Right lobe of liver (tissue), 6 donors: Measurements from ENCODE around the gene MT1A. TPM values are rescaled to one million over a fixed set of nuclear protein-coding genes. Genes with fewer than 3 reads are reported as not detected.

Experiments
- ATAC-seq, 4 donors: fragments of 200-7000 bp; cut with Tn5 transposase; one replicate each; pipeline ENCODE4 v1.9.1; 2020; ENCODE audit warnings: mild to moderate bottlenecking in 4 of 4, moderate library complexity in 4 of 4
- DNase-seq, 3 donors: peaks; one replicate each; pipeline ENCODE4 v3.0.0-alpha.2; 2020
- H3K27ac ChIP-seq, 3 donors: fragments of 200-600 bp; one replicate each; pipeline ENCODE4 v1.8.0; 2022
- H3K27me3 ChIP-seq, 2 donors: fragments of 200-600 bp; one replicate each; pipeline ENCODE4 v1.8.0; 2022
- H3K36me3 ChIP-seq, 4 donors: fragments of 200-600 bp; sonication (generic) in 1 of 4; one replicate each; pipeline versions ENCODE4 v1.5.1 to v1.8.0; 2017 to 2022; ENCODE audit warnings: control low read depth in 1 of 4
- H3K4me1 ChIP-seq, 4 donors: fragments of 200-600 bp; sonication (generic) in 1 of 4; one replicate each; pipeline versions ENCODE4 v1.5.1 to v1.8.0; 2017 to 2022; ENCODE audit warnings: control low read depth in 1 of 4
- H3K4me3 ChIP-seq, 3 donors: fragments of 200-600 bp; one replicate each; pipeline ENCODE4 v1.8.0; 2022
- H3K9me3 ChIP-seq, 4 donors: fragments of 200-600 bp; sonication (generic) in 1 of 4; one replicate each; pipeline versions ENCODE4 v1.5.1 to v1.8.0; 2017 to 2022; ENCODE audit warnings: control low read depth in 1 of 4
- CTCF ChIP-seq, 4 donors: fragments of 200-600 bp in 3 of 4; fragments of 450-650 bp in 1 of 4; IDR thresholded peaks; one replicate each; pipeline versions ENCODE4 v1.5.1 to v1.8.0; 2016 to 2022; ENCODE audit warnings: antibody characterized with exemption in 4 of 4, mild to moderate bottlenecking in 2 of 4
- POLR2A ChIP-seq: fragments of 450-650 bp; IDR thresholded peaks from one replicate; pipeline ENCODE4 v1.6.1; 2017; ENCODE audit warnings: antibody characterized with exemption, mild to moderate bottlenecking
- WGBS: methylation state at CpG from one replicate; pipeline ENCODE4 v1.1.6; 2018; ENCODE audit warnings: low coverage, low lambda C conversion rate; ENCODE audit not compliant: insufficient coverage; ENCODE audit errors: missing lambda C conversion rate; 5-methylcytosine and 5-hydroxymethylcytosine counted together
- intact Hi-C, 2 donors: fragments of 100-400 bp; cut with DNase I; formaldehyde crosslinking; loops; one replicate each; pipeline versions ENCODE4 v1.11.2 to v1.14.1; 2022
- total RNA-seq, 6 experiments: library from RNA; depleted of rRNA in 2 of 6; stranded (reverse); fragments of >200 nt in 2 of 6; fragmentation: NEBNext Ultra II Directional in 3 of 6; extraction: Animal tissue kit (Norgen Biotek cat#: 25700) in 3 of 6; gene quantifications; one replicate each; pipeline versions ENCODE4 v1.1.0 to v1.2.4, GENCODE V29; 2016 to 2023
- donor health status: DM: no; HTN: yes; CAD: no.
- donor health status: DM: no; HTN: no; CAD: no.
- donor health status: DM: no; HTN: no; CAD: no.
- donor health status: DM: no; HTN: yes; CAD: no.
- donor health status: DM: no; HTN: yes; CAD: no.

Gene MT1A
- total RNA-seq, 6 experiments from 2014 or later: 34.9 to 161 (median 110) TPM

DNA sequence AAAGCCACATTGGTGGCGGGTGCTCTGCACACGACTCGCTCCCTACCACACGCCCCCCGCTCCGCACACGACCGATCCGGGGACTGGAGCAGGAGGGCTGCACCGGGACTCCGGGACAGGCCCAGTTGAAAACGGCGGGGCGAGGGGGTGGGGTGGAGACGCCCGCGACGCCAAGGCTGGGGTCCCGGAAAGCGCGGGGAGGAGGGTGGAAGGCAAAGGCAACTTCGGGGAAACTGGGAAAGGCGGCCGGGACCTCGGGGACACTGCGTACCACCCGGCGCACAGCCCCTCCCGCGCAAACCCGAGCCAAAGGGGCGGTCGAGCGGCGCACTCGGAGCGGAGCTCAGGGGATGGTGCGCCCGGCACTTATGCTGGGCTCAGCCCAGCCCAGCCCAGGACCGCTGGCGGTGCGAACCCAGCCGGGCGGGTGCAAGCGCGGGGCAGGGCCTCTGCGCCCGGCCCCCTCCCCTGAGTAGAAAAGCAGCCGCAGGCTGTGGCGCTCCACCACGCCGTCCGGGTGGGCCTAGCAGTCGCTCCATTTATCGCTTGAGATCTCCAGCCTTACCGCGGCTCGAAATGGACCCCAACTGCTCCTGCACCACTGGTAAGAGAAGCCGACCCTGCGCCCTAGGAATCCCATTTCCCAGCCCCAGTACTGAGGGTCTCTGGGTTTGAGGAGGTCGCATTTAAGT lies 6.2 kb upstream of the MT1A start, which contains the start of gene MT1M:
MT1M (plus strand) TSS at position 504 of the 692 bp plus-strand sequence; CDS start at position 577, 73 bp downstream.
- ATAC-seq (peak; percentile 78 to 95 (median 88)), DNase-seq (peak; percentile 72 to 94 (median 94))
- intact Hi-C loops: no loop called here
- H3K36me3 ChIP-seq: no peaks in the 10 kb centered on the region
- no peaks in the 10 kb centered on the region for H3K9me3 ChIP-seq
- WGBS: 5% methylated on average over 21 of the region's 61 CpGs
- H3K4me3 ChIP-seq: peak within 1 kb of the TSS; percentile 49 to 65 (median 60)
- no peaks in the 10 kb centered on the region for H3K27me3 ChIP-seq
- H3K27ac ChIP-seq: peak within 1 kb of the TSS; percentile 63 to 83 (median 68)
- peaks cover 0 to 11% (median 0%) of the 10 kb centered on the region in 4 donors for H3K4me1 ChIP-seq
- TF ChIP-seq CTCF (IDR thresholded peaks at IDR 0.05) (no peak), POLR2A (peak; percentile 80)

GRCh38 chr16:56632848-56633365 lies 5.6 kb upstream of the MT1A start:
- ATAC-seq (peak in 3 of 4 donors; percentile 1 to 6 (median 2)), DNase-seq (peak in 1 of 3 donors; percentile 46)
- Histone ChIP-seq H3K27me3 (no peaks in the 10 kb centered on the region), H3K27ac (peak overlapping the region in 2 of 3 donors; percentile 68 to 83), H3K9me3 (no peaks in the 10 kb centered on the region), H3K4me3 (peak overlapping the region; percentile 49 to 65 (median 60)), H3K4me1 (peaks cover 0 to 11% (median 0%) of the 10 kb centered on the region in 4 donors), H3K36me3 (no peaks in the 10 kb centered on the region)
- intact Hi-C loops: no loop called here
- 83% methylated on average over 4 of the region's 6 CpGs for WGBS
- TF ChIP-seq POLR2A (no peak), CTCF (IDR thresholded peaks at IDR 0.05) (no peak)

DNA sequence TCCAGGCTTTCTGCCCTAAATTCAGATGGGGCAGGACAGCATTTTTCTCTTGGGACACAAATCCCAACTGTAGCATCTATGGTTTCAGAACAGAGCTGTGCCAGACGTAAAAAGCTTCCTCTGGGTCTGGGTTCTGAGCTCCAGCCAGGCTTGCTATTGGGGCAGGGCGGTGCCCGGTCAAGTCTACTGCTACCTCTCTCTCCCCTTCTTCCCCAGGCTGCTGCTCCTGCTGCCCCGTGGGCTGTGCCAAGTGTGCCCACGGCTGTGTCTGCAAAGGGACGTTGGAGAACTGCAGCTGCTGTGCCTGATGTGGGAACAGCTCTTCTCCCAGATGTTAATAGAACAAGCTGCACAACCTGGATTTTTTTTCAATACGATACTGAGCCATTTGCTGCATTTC lies 4.9 kb upstream of the MT1A start:
- peak overlapping the region in 1 of 3 donors; percentile 83 for H3K27ac ChIP-seq
- H3K27me3 ChIP-seq: no peaks in the 10 kb centered on the region
- WGBS: 83% methylated on average over 6 of the region's 7 CpGs
- intact Hi-C loops: no loop called here
- DNase-seq (peak in 1 of 3 donors; percentile 36), ATAC-seq (no peak)
- no peaks in the 10 kb centered on the region for H3K36me3 ChIP-seq
- no peaks in the 10 kb centered on the region for H3K9me3 ChIP-seq
- peak overlapping the region in 2 of 3 donors; percentile 60 to 65 for H3K4me3 ChIP-seq
- no peak for TF ChIP-seq CTCF (IDR thresholded peaks at IDR 0.05)
- no peak for TF ChIP-seq POLR2A
- peaks cover 0 to 12% (median under 1%) of the 10 kb centered on the region in 4 donors for H3K4me1 ChIP-seq

- Histone ChIP-seq H3K27me3 (no peaks in the 10 kb centered on the region), H3K27ac (no peak overlapping the region), H3K9me3 (no peaks in the 10 kb centered on the region), H3K4me3 (peak overlapping the region in 1 of 3 donors; percentile 65), H3K4me1 (peaks cover 0 to 25% (median 3%) of the 10 kb centered on the region in 4 donors), H3K36me3 (no peaks in the 10 kb centered on the region)
- ATAC-seq (no peak), DNase-seq (peak in 1 of 3 donors; percentile 50)
- WGBS: 36% methylated on average over 15 of the region's 47 CpGs
- TF ChIP-seq POLR2A (no peak), CTCF (IDR thresholded peaks at IDR 0.05) (no peak)
- intact Hi-C loops: no loop called here
Observed at GRCh38 chr16:56634715-56635440, 3.6 kb upstream of the MT1A start.
